Measurements from ENCODE around the gene CADPS2. TPM values are rescaled to one million over a fixed set of nuclear protein-coding genes. Genes with fewer than 3 reads are reported as not detected.

CADPS2 gene
- total RNA-seq, 4 donors from 2014 or later = 2.1 to 3.7 (median 2.8) TPM

GRCh38 chr7:122884186-122884585, 2.1 kb downstream of the CADPS2 start:
- Histone ChIP-seq H3K9me3 (no peaks in the 10 kb centered on the region), H3K4me3 (peak overlapping the region in 1 of 4 donors; percentile 68), H3K36me3 (no peaks in the 10 kb centered on the region), H3K27me3 (peaks cover 4 to 19% (median 10%) of the 10 kb centered on the region in 3 donors), H3K27ac (no peak overlapping the region), H3K4me1 (no peaks in the 10 kb centered on the region)
- in situ Hi-C loops (cut with MboI; ENCODE audit: low sequenced_read_pairs in 4 of 4) = no loop called here
- DNase-seq (no peak), ATAC-seq (no peak)
- no peak for TF ChIP-seq CTCF (IDR thresholded peaks at IDR 0.05 in 4 of 5, conservative IDR thresholded peaks at IDR 0.05 in 1 of 5)
- TF ChIP-seq POLR2A (IDR thresholded peaks at IDR 0.05) = no peak
- intact Hi-C loops (cut with DNase I; ENCODE audit: low total_unique reads) = no loop called here

GRCh38 chr7:122883049-122883680, 3.1 kb downstream of the CADPS2 start:
- Histone ChIP-seq H3K27ac (no peak overlapping the region), H3K4me1 (no peaks in the 10 kb centered on the region), H3K27me3 (peaks cover 4 to 19% (median 10%) of the 10 kb centered on the region in 3 donors), H3K9me3 (no peaks in the 10 kb centered on the region), H3K4me3 (no peak overlapping the region), H3K36me3 (no peaks in the 10 kb centered on the region)
- TF ChIP-seq CTCF (IDR thresholded peaks at IDR 0.05 in 4 of 5, conservative IDR thresholded peaks at IDR 0.05 in 1 of 5) (no peak), POLR2A (IDR thresholded peaks at IDR 0.05) (no peak)
- intact Hi-C loops (cut with DNase I; ENCODE audit: low total_unique reads) = no loop called here
- DNase-seq (no peak), ATAC-seq (no peak)
- in situ Hi-C loops (cut with MboI; ENCODE audit: low sequenced_read_pairs in 4 of 4) = no loop called here

GRCh38 chr7:122881324-122881723, 4.9 kb downstream of the CADPS2 start:
- no peak for TF ChIP-seq CTCF (IDR thresholded peaks at IDR 0.05 in 4 of 5, conservative IDR thresholded peaks at IDR 0.05 in 1 of 5)
- TF ChIP-seq POLR2A (IDR thresholded peaks at IDR 0.05) = no peak
- H3K4me1 ChIP-seq = no peaks in the 10 kb centered on the region
- in situ Hi-C loops (cut with MboI; ENCODE audit: low sequenced_read_pairs in 4 of 4) = no loop called here
- H3K27me3 ChIP-seq = peaks cover 0 to 13% (median 10%) of the 10 kb centered on the region in 3 donors
- no peaks in the 10 kb centered on the region for H3K9me3 ChIP-seq
- no peak overlapping the region for H3K4me3 ChIP-seq
- ATAC-seq (no peak), DNase-seq (no peak)
- intact Hi-C loops (cut with DNase I; ENCODE audit: low total_unique reads) = no loop called here
- no peaks in the 10 kb centered on the region for H3K36me3 ChIP-seq
- H3K27ac ChIP-seq = peak overlapping the region in 1 of 4 donors; percentile 12

GRCh38 chr7:122869260-122869659, 17.0 kb downstream of the CADPS2 start:
- H3K27me3 ChIP-seq = peaks cover 0 to 2% (median 0%) of the 10 kb centered on the region in 3 donors
- no peak for TF ChIP-seq CTCF (IDR thresholded peaks at IDR 0.05 in 4 of 5, conservative IDR thresholded peaks at IDR 0.05 in 1 of 5)
- no peak for TF ChIP-seq POLR2A (IDR thresholded peaks at IDR 0.05)

More at GRCh38 chr7:122869260-122869659, 17.0 kb downstream of the CADPS2 start:
- intact Hi-C loops (cut with DNase I; ENCODE audit: low total_unique reads) = no loop called here
- no peaks in the 10 kb centered on the region for H3K9me3 ChIP-seq
- DNase-seq = no peak
- H3K27ac ChIP-seq = no peak overlapping the region
- H3K36me3 ChIP-seq = no peaks in the 10 kb centered on the region
- no peak overlapping the region for H3K4me3 ChIP-seq
- no peak for ATAC-seq
- in situ Hi-C loops (cut with MboI; ENCODE audit: low sequenced_read_pairs in 4 of 4) = no loop called here
- H3K4me1 ChIP-seq = no peaks in the 10 kb centered on the region
